GM12865 (cell line): Measurements from ENCODE around the gene KIF5A.
"Not testable (repeated sequence)": the region's sequence is repeated elsewhere in the genome, so short reads cannot be mapped to it uniquely, and the experiment has no call there.

ENCODE experiments used
- DNase-seq: peaks from one replicate; pipeline ENCODE4 v3.0.0; 2010; ENCODE audit warnings: low read depth
- H3K4me3 ChIP-seq: 2 replicates; pipeline ENCODE4 v1.5.1; 2011; ENCODE audit warnings: mild to moderate bottlenecking, low read depth, low read length, control low read depth
- TF ChIP-seq, protein P1 (sequence below): IDR thresholded peaks from 2 replicates; pipeline ENCODE4 v1.5.1; 2011; ENCODE audit warnings: low read length, control low read depth, low read depth, inconsistent platforms; ENCODE audit not compliant: insufficient read depth; ENCODE audit errors: missing control alignments

The KIF5A gene

GRCh38 chr12:57553343-57554202 is 3.7 kb downstream of the KIF5A start:
- H3K4me3 ChIP-seq: no peak overlapping the region
- TF ChIP-seq, protein P1, sequence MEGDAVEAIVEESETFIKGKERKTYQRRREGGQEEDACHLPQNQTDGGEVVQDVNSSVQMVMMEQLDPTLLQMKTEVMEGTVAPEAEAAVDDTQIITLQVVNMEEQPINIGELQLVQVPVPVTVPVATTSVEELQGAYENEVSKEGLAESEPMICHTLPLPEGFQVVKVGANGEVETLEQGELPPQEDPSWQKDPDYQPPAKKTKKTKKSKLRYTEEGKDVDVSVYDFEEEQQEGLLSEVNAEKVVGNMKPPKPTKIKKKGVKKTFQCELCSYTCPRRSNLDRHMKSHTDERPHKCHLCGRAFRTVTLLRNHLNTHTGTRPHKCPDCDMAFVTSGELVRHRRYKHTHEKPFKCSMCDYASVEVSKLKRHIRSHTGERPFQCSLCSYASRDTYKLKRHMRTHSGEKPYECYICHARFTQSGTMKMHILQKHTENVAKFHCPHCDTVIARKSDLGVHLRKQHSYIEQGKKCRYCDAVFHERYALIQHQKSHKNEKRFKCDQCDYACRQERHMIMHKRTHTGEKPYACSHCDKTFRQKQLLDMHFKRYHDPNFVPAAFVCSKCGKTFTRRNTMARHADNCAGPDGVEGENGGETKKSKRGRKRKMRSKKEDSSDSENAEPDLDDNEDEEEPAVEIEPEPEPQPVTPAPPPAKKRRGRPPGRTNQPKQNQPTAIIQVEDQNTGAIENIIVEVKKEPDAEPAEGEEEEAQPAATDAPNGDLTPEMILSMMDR: no peak
- DNase-seq: no peak

- TF ChIP-seq, protein P1: no peak
- no peak overlapping the region for H3K4me3 ChIP-seq
- no peak for DNase-seq
Observed at GRCh38 chr12:57554453-57554852, 4.6 kb downstream of the KIF5A start.

GRCh38 chr12:57554897-57555296 is 5.1 kb downstream of the KIF5A start:
- H3K4me3 ChIP-seq: no peak overlapping the region
- DNase-seq: no peak
- TF ChIP-seq, protein P1: no peak

GRCh38 chr12:57558864-57559263 is 9.0 kb downstream of the KIF5A start:
- H3K4me3 ChIP-seq: no peak overlapping the region
- DNase-seq: no peak
- TF ChIP-seq, protein P1: no peak

DNA sequence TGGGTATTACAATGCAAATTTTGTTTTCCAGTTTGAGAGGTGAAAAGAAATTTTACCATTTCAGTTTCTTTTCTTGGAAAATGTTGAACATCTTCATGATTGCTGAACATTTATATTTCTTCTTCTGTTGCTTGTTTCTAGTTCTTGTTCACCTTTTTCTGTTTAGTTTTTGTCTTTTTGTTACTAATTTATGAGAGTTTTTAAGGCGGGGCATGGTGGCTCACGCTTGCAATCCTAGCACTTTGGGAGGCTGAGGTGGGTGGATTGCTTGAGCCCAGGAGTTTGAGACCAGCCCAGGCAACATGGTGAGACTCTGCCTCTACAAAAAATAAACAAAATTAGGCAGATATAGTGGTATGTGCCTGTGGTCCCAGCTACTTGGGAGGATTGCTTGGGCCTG is 10.7 kb downstream of the KIF5A start:
- no peak for DNase-seq
- TF ChIP-seq, protein P1: no peak
- H3K4me3 ChIP-seq: no peak overlapping the region

- not testable (repeated sequence) for H3K4me3 ChIP-seq, DNase-seq
Observed at GRCh38 chr12:57561117-57561516, 11.3 kb downstream of the KIF5A start.

- DNase-seq: no peak
Observed at GRCh38 chr12:57563358-57563757, 13.5 kb downstream of the KIF5A start.

More at GRCh38 chr12:57563358-57563757, 13.5 kb downstream of the KIF5A start:
- no peak overlapping the region for H3K4me3 ChIP-seq
- TF ChIP-seq, protein P1: no peak
